NCI-H460 (cell line): ENCODE results near the gene ACOX3. TPM values are rescaled to one million over a fixed set of nuclear protein-coding genes. Genes with fewer than 3 reads are reported as not detected.

Experiments used
- DNase-seq: peaks from one replicate; pipeline ENCODE4 v3.0.0-alpha.2; 2016; ENCODE audit warnings: low read depth; ENCODE audit errors: extremely low read depth
- total RNA-seq: library from RNA; depleted of rRNA; stranded (reverse); fragments of >200 nt; shearing (Covaris generic); gene quantifications from 2 replicates; pipeline ENCODE4 v1.2.3, GENCODE V29; 2014

Gene ACOX3
- total RNA-seq, 1 experiment from 2014 or later, result 5.9 TPM

GRCh38 chr4:8468746-8469535 lies 28.4 kb upstream of the ACOX3 start:
- peak; percentile 17 for DNase-seq

GRCh38 chr4:8467016-8467415 lies 26.5 kb upstream of the ACOX3 start:
- DNase-seq, result no peak

- DNase-seq, result no peak
Observed at GRCh38 chr4:8465615-8466611, 25.4 kb upstream of the ACOX3 start.

DNA sequence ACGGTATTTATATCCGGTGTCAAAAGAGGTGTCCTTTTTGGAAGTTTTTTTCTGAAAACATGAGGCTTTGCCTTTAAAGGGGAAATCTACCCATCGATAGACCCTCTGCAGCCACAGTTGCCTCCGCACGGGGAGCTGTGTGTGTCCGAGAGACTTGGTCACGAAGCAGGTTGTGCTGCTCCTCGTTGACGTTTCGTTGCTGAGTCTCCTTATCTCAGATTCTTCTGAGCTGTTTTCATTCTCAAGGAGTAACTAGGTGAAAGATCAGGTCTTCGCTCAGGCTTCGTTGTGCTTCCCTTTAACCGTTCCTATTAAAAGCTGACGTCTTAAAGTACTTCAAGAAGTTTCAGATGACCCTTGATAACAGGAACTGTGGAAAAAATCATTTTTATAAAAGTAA lies 23.9 kb upstream of the ACOX3 start:
- DNase-seq, result no peak

DNA sequence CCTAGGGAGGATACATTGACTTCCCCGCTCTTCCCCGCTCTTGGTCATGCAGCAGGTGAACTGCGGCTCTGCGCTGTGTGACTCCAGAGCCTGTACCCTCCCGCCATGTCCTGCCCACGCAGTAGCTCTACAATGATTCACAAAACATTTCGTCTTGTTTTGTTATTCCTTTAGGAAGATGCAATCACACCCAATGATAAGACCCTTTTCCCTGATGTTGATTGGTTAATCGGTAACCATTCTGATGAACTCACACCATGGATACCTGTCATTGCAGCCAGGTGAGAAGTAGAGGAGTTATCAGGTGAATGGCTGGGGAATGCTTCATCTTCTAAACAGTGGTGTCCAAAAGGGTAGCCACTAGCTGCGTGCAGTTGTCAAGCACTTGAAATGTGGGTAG lies 23.3 kb upstream of the ACOX3 start:
- no peak for DNase-seq

- no peak for DNase-seq
Observed at GRCh38 chr4:8461616-8462015, 21.1 kb upstream of the ACOX3 start.

GRCh38 chr4:8461086-8461485 lies 20.6 kb upstream of the ACOX3 start:
- DNase-seq, result no peak

- DNase-seq, result no peak
Observed at GRCh38 chr4:8459867-8460445, 19.4 kb upstream of the ACOX3 start.

DNA sequence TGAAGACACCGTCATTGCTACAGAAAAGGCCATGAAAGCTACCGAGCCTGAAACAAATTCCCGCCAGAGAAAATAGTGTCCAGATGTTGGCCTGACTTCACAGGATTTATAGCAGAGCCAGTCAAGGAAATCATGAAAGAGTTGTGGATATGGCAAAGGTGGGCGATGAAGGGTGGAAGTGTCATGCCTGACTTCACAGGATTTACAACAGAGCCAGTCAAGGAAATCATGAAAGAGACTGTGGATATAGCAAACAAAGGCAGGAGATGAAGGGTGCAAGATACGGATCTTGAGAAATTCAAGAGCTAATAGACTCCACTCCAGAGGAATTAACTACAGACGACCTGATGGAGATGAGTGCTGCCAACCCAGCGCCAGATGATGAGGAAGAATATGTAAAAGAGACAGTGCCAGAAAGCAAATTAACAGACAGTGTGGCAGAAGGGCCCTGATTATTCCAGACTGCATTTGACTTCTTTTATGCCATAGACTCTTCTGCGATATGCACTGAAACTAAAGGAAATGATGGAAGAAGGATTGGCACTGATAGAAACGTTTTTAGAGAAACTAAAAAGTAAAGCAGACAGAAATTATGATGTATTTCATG lies 17.2 kb upstream of the ACOX3 start:
- no peak for DNase-seq

GRCh38 chr4:8453957-8454356 lies 13.4 kb upstream of the ACOX3 start:
- DNase-seq, result no peak

DNA sequence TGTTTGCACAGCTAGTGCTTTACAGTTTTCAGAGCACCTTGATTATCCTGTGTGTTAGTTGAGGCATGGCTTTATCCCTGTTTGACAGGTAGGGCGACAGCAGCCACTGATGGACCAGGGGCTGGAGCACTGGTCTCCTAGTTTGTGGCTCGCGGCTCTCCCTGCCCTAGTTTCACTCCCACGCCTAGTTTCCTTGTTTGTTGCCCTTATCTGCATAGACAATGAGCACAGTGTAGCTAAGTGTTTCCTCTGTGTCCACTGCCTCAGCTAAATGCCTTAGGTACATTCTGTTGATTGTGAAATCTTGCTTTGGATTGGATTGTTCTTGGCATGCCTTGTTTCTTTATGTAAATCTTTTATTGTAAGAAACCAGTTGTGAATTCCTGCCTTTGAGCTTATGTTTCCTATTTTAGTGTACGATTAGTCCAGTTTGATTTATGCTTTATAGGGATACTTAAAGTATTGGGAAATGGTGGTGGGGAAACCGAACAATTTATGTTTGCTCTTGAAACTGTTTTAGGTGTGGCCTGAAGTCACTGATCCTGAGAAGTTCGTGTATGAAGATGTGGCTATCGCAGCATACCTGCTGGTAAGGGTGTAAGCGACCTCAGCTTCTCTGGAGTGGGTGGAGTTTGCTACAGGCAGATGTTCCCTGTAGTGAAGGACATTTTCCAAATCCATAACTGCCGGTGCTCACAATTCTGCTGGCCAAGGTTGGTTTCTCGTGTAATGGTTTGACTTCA lies 11.1 kb upstream of the ACOX3 start:
- DNase-seq, result no peak

DNA sequence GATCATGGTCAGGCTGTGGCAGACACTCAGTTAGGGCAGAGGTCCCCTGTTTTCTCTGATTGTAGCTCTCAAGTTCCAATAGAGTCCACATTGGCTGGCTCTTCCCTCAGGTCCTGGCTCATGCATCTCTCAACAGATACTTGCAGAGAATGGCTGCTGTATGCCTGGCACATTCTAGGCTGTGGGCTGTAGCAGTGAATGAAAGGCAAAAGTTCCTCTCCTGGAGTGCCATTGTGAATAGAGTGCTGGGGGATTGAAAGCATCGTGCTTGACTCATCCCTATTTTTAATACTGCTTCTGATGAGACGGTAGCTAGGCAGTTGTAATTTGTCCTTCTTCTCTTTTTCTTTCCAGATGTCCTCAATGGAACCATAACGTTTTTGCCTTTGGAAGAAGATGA lies 5.6 kb upstream of the ACOX3 start:
- no peak for DNase-seq

GRCh38 chr4:8443801-8444200 lies 3.3 kb upstream of the ACOX3 start:
- no peak for DNase-seq

DNA sequence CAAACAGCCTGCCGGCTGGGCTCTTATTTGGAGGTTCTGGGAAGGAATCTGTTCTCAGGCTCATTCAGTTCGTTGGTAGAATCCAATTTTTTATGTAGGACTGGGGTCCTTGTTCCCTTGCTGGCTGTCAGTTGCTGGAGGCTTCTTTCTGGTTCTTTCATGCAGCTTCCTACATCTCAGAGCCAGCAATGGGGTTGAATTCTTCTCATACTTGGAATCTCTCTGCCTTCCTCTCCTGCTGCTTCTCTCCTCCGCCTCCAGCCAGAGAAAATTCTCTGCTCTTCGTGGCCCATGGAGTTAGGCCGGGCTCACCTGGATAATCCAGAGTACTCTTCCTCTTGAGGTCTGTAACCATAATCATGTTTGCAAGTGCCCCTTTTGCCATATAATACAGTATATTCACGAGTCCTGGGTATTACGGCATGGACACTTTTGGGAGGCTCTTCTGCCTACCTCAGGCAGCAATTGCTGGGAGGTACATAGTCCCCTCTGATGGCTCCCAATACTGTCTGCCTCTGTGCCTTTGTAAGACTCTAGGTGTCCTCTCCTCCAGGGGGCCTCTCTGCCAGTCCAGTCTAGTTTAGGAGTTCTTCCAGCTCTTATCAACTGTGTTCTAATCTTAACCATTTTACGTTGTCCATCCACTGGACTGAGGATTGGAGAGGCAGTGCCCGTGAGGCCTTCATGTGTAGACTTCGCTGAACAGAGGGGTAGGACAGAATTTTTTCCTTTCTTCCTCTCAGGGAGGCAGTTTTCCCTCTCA lies 2.3 kb upstream of the ACOX3 start:
- no peak for DNase-seq

GRCh38 chr4:8441499-8442091 lies 1.1 kb upstream of the ACOX3 start:
- no peak for DNase-seq

- DNase-seq, result peak; percentile 21
Observed at GRCh38 chr4:8439914-8440491, 520 bp downstream of the ACOX3 start.

DNA sequence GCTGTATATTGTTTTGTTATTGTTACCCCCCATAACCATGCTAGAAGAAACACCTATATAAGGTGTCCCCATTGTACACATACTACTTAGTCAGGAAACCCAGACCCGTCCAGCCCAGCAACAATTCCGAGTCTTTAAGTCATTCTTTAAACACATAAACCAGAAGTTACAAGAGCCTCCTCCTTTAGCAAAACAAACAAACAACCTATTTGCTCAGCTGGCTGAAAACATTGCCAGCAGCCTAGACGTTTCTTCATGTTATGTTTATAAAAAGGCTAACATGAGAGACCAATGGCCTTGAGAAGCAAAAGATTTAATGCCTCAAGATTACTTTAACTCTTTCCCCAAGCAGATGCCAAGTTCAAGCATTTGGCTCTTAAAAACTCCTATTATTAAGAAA lies 1.4 kb downstream of the ACOX3 start:
- DNase-seq, result no peak

DNA sequence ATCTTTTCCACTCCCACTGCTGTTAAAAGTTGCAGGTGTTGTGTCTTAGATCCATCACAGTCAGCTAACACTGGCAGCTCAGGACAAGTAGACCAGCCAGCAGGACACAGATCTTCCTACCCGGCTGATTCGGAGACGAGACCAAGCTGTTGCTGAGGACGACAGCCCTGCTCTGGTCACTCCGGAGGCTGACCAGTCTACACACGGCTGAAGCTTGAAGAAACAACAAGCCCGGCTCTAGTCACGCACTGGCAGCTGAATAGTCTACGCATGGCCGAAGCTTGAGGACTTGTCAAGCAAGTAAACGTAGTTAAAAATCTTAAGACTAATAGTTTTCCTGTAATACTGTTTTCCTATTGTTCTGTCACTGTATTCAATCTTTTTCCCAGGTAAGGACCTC lies 1.8 kb downstream of the ACOX3 start:
- no peak for DNase-seq

DNA sequence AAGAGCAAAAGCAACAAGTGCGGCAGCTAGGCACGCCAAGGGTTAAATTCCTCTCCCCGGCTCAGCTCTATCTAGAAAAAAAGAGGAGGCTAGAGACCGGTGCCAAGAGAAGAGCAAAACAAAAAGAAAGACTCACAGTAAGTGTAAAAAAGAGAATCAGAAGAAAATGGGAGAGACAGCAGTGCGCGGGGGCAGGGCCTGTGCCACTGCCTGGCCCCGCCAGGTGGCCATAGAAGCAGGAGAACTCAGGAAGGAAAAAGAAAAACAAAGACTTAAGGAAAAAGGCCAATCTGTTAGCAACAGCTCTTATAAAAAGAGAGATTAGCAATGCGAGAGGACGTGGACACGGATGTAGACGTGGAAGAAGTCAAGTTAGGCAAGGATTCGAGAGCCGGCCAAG lies 3.2 kb downstream of the ACOX3 start:
- no peak for DNase-seq
